GM23338 (cell line): ENCODE measurements around the gene HERC4. TPM values are rescaled to one million over a fixed set of nuclear protein-coding genes. Genes with fewer than 3 reads are reported as not detected.

Source experiments
- ATAC-seq: fragments of 200-7000 bp; cut with Tn5 transposase; 3 replicates; pipeline ENCODE4 v1.9.1; 2020
- DNase-seq: peaks from one replicate; pipeline ENCODE4 v3.0.0-alpha.2; 2015; ENCODE audit warnings: low spot score
- H2AFZ ChIP-seq: fragments of 200-600 bp; sonication (generic); 2 replicates; pipeline ENCODE4 v1.8.0; 2016; ENCODE audit warnings: antibody characterized with exemption, mild to moderate bottlenecking, moderate library complexity
- H3F3A ChIP-seq: fragments of 200-600 bp; sonication (generic); replicated peaks from 2 replicates; pipeline ENCODE4 v1.8.0; 2017; ENCODE audit warnings: antibody characterized with exemption, mixed run types, low read depth
- H3K27ac ChIP-seq: fragments of 200-600 bp; sonication (generic); 2 replicates; pipeline ENCODE4 v1.6.1; 2016; ENCODE audit warnings: low read depth
- H3K27me3 ChIP-seq: fragments of 200-600 bp; sonication (generic); 2 replicates; pipeline ENCODE4 v1.8.0; 2016; ENCODE audit warnings: mild to moderate bottlenecking, mixed run types, moderate library complexity; ENCODE audit not compliant: insufficient read depth
- H3K36me3 ChIP-seq: fragments of 200-600 bp; sonication (generic); 2 replicates; pipeline ENCODE4 v1.8.0; 2016; ENCODE audit warnings: mild to moderate bottlenecking; ENCODE audit not compliant: insufficient read depth
- H3K4me1 ChIP-seq: fragments of 200-600 bp; sonication (generic); 2 replicates; pipeline ENCODE4 v1.8.0; 2016; ENCODE audit warnings: mild to moderate bottlenecking, moderate library complexity; ENCODE audit not compliant: insufficient read depth
- H3K4me2 ChIP-seq: fragments of 200-600 bp; sonication (generic); 2 replicates; pipeline ENCODE4 v1.7.1; 2017; ENCODE audit warnings: mixed run types
- H3K4me3 ChIP-seq: fragments of 200-600 bp; sonication (generic); 2 replicates; pipeline ENCODE4 v1.6.1; 2016; ENCODE audit warnings: mixed run types
- H3K79me2 ChIP-seq: fragments of 200-600 bp; sonication (generic); replicated peaks from 2 replicates; pipeline ENCODE4 v1.8.0; 2017; ENCODE audit warnings: mild to moderate bottlenecking; ENCODE audit not compliant: insufficient read depth
- H3K9me2 ChIP-seq: fragments of 200-600 bp; sonication (generic); 2 replicates; pipeline ENCODE4 v1.8.0; 2017; ENCODE audit not compliant: insufficient read depth
- H4K20me1 ChIP-seq: fragments of 200-600 bp; sonication (generic); replicated peaks from 2 replicates; pipeline ENCODE4 v1.8.0; 2017; ENCODE audit warnings: mild to moderate bottlenecking; ENCODE audit not compliant: insufficient read depth
- H3K27ac Mint-ChIP-seq: 2 replicates; pipeline ENCODE4 v1.8.0; 2020; ENCODE audit warnings: inconsistent platforms, mild to moderate bottlenecking, moderate library complexity, mixed read lengths
- H3K27me3 Mint-ChIP-seq: 3 replicates; pipeline ENCODE4 v1.8.0; 2022; ENCODE audit warnings: low read depth, mild to moderate bottlenecking, moderate library complexity, mixed read lengths, inconsistent platforms; ENCODE audit not compliant: insufficient read depth, poor library complexity
- H3K36me3 Mint-ChIP-seq: 3 replicates; pipeline ENCODE4 v1.8.0; 2021; ENCODE audit warnings: low read depth, mild to moderate bottlenecking, inconsistent platforms, moderate library complexity, mixed read lengths
- H3K4me1 Mint-ChIP-seq: 3 replicates; pipeline ENCODE4 v1.8.0; 2020; ENCODE audit warnings: mild to moderate bottlenecking, inconsistent platforms, mixed read lengths
- H3K4me3 Mint-ChIP-seq: 3 replicates; pipeline ENCODE4 v1.8.0; 2021; ENCODE audit warnings: moderate library complexity, mild to moderate bottlenecking, inconsistent platforms, mixed read lengths
- H3K9me3 Mint-ChIP-seq: 3 replicates; pipeline ENCODE4 v1.8.0; 2020; ENCODE audit warnings: moderate library complexity, mild to moderate bottlenecking, inconsistent platforms, mixed read lengths
- CREB1 ChIP-seq: fragments of 250-450 bp; sonication (Bioruptor Pico); IDR thresholded peaks from 2 replicates; pipeline ENCODE4 v1.5.0; 2020; ENCODE audit warnings: low read depth, mild to moderate bottlenecking, moderate library complexity
- CTCF ChIP-seq, 2 experiments: fragments of 200-600 bp in 1 of 2; sonication (generic) in 1 of 2; conservative IDR thresholded peaks; 2 replicates each; pipeline versions ENCODE4 v1.5.1 to v1.6.1; 2016 to 2017; ENCODE audit warnings: antibody characterized with exemption in 2 of 2, low read depth in 2 of 2, mild to moderate bottlenecking in 2 of 2, moderate library complexity in 1 of 2
- EZH2 ChIP-seq: fragments of 200-600 bp; sonication (generic); IDR thresholded peaks from one replicate; pipeline ENCODE4 v1.8.0; 2017; ENCODE audit warnings: antibody characterized with exemption, mild to moderate bottlenecking, low read depth; ENCODE audit not compliant: unreplicated experiment
- EZH2phosphoT487 ChIP-seq: fragments of 200-600 bp; sonication (generic); IDR thresholded peaks from one replicate; pipeline ENCODE4 v1.8.1; 2018; ENCODE audit warnings: antibody characterized with exemption; ENCODE audit not compliant: unreplicated experiment
- JUNB ChIP-seq: IDR thresholded peaks from one replicate; pipeline ENCODE4 v1.6.1; 2016; ENCODE audit warnings: antibody characterized with exemption; ENCODE audit not compliant: unreplicated experiment
- NANOG ChIP-seq: IDR thresholded peaks from 2 replicates; pipeline ENCODE4 v1.6.1; 2016; ENCODE audit warnings: antibody characterized with exemption, borderline replicate concordance
- POLR2AphosphoS5 ChIP-seq: IDR thresholded peaks from 2 replicates; pipeline ENCODE4 v1.6.1; 2016; ENCODE audit warnings: antibody characterized with exemption, low read depth
- STAT1 ChIP-seq: IDR thresholded peaks from one replicate; pipeline ENCODE4 v1.6.1; 2016; ENCODE audit warnings: antibody characterized with exemption; ENCODE audit not compliant: unreplicated experiment
- ZNF114 ChIP-seq: fragments of 250-450 bp; sonication (Bioruptor Pico); IDR thresholded peaks from 2 replicates; pipeline ENCODE4 v1.5.0; 2020; ENCODE audit warnings: mild to moderate bottlenecking, moderate library complexity
- ZNF331 ChIP-seq: fragments of 250-450 bp; sonication (Bioruptor Pico); IDR thresholded peaks from 2 replicates; pipeline ENCODE4 v1.5.0; 2020; ENCODE audit warnings: low read depth, mild to moderate bottlenecking, moderate library complexity
- polyA plus RNA-seq: library from polyadenylated mRNA; unstranded; fragments of >200 nt; fragmentation: Nextera tagmentation; extraction: Ambion mirVana; gene quantifications from 2 replicates; pipeline ENCODE4 v1.2.1, GENCODE V29; 2016
- total RNA-seq: library from RNA; depleted of rRNA; stranded (reverse); fragments of >200 nt; shearing (Covaris generic); gene quantifications from 2 replicates; pipeline ENCODE4 v1.2.3, GENCODE V29; 2014
- TF ChIP-seq, protein P1 (sequence below): IDR thresholded peaks from one replicate; pipeline ENCODE4 v1.6.1; 2018; ENCODE audit warnings: antibody characterized with exemption; ENCODE audit not compliant: unreplicated experiment
- TF ChIP-seq, protein P2 (sequence below): IDR thresholded peaks from 2 replicates; pipeline ENCODE4 v1.6.1; 2016; ENCODE audit warnings: antibody characterized with exemption
- TF ChIP-seq, protein P3 (sequence below): fragments of 250-450 bp; sonication (Bioruptor Pico); IDR thresholded peaks from 2 replicates; pipeline ENCODE4 v1.5.0; 2020; ENCODE audit warnings: mild to moderate bottlenecking, moderate library complexity

HERC4 gene
- total and polyA plus RNA-seq, 2 experiments from 2014 or later: 20.1 to 67.2 TPM

- no peaks in the 10 kb centered on the region for H4K20me1 ChIP-seq
- H3K9me2 ChIP-seq: no peaks in the 10 kb centered on the region
- no peak for TF ChIP-seq ZNF331
- TF ChIP-seq, protein P1, sequence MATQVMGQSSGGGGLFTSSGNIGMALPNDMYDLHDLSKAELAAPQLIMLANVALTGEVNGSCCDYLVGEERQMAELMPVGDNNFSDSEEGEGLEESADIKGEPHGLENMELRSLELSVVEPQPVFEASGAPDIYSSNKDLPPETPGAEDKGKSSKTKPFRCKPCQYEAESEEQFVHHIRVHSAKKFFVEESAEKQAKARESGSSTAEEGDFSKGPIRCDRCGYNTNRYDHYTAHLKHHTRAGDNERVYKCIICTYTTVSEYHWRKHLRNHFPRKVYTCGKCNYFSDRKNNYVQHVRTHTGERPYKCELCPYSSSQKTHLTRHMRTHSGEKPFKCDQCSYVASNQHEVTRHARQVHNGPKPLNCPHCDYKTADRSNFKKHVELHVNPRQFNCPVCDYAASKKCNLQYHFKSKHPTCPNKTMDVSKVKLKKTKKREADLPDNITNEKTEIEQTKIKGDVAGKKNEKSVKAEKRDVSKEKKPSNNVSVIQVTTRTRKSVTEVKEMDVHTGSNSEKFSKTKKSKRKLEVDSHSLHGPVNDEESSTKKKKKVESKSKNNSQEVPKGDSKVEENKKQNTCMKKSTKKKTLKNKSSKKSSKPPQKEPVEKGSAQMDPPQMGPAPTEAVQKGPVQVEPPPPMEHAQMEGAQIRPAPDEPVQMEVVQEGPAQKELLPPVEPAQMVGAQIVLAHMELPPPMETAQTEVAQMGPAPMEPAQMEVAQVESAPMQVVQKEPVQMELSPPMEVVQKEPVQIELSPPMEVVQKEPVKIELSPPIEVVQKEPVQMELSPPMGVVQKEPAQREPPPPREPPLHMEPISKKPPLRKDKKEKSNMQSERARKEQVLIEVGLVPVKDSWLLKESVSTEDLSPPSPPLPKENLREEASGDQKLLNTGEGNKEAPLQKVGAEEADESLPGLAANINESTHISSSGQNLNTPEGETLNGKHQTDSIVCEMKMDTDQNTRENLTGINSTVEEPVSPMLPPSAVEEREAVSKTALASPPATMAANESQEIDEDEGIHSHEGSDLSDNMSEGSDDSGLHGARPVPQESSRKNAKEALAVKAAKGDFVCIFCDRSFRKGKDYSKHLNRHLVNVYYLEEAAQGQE: no peak
- TF ChIP-seq NANOG: no peak
- TF ChIP-seq, protein P2, sequence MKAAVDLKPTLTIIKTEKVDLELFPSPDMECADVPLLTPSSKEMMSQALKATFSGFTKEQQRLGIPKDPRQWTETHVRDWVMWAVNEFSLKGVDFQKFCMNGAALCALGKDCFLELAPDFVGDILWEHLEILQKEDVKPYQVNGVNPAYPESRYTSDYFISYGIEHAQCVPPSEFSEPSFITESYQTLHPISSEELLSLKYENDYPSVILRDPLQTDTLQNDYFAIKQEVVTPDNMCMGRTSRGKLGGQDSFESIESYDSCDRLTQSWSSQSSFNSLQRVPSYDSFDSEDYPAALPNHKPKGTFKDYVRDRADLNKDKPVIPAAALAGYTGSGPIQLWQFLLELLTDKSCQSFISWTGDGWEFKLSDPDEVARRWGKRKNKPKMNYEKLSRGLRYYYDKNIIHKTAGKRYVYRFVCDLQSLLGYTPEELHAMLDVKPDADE: no peak
- TF ChIP-seq CTCF (conservative IDR thresholded peaks at IDR 0.05; ENCODE audit: low read depth in 2 of 2): no peak
- TF ChIP-seq EZH2: no peak
- no peak for TF ChIP-seq EZH2phosphoT487
- TF ChIP-seq ZNF114: no peak
- TF ChIP-seq CREB1: no peak
- TF ChIP-seq JUNB: no peak
- TF ChIP-seq, protein P3, sequence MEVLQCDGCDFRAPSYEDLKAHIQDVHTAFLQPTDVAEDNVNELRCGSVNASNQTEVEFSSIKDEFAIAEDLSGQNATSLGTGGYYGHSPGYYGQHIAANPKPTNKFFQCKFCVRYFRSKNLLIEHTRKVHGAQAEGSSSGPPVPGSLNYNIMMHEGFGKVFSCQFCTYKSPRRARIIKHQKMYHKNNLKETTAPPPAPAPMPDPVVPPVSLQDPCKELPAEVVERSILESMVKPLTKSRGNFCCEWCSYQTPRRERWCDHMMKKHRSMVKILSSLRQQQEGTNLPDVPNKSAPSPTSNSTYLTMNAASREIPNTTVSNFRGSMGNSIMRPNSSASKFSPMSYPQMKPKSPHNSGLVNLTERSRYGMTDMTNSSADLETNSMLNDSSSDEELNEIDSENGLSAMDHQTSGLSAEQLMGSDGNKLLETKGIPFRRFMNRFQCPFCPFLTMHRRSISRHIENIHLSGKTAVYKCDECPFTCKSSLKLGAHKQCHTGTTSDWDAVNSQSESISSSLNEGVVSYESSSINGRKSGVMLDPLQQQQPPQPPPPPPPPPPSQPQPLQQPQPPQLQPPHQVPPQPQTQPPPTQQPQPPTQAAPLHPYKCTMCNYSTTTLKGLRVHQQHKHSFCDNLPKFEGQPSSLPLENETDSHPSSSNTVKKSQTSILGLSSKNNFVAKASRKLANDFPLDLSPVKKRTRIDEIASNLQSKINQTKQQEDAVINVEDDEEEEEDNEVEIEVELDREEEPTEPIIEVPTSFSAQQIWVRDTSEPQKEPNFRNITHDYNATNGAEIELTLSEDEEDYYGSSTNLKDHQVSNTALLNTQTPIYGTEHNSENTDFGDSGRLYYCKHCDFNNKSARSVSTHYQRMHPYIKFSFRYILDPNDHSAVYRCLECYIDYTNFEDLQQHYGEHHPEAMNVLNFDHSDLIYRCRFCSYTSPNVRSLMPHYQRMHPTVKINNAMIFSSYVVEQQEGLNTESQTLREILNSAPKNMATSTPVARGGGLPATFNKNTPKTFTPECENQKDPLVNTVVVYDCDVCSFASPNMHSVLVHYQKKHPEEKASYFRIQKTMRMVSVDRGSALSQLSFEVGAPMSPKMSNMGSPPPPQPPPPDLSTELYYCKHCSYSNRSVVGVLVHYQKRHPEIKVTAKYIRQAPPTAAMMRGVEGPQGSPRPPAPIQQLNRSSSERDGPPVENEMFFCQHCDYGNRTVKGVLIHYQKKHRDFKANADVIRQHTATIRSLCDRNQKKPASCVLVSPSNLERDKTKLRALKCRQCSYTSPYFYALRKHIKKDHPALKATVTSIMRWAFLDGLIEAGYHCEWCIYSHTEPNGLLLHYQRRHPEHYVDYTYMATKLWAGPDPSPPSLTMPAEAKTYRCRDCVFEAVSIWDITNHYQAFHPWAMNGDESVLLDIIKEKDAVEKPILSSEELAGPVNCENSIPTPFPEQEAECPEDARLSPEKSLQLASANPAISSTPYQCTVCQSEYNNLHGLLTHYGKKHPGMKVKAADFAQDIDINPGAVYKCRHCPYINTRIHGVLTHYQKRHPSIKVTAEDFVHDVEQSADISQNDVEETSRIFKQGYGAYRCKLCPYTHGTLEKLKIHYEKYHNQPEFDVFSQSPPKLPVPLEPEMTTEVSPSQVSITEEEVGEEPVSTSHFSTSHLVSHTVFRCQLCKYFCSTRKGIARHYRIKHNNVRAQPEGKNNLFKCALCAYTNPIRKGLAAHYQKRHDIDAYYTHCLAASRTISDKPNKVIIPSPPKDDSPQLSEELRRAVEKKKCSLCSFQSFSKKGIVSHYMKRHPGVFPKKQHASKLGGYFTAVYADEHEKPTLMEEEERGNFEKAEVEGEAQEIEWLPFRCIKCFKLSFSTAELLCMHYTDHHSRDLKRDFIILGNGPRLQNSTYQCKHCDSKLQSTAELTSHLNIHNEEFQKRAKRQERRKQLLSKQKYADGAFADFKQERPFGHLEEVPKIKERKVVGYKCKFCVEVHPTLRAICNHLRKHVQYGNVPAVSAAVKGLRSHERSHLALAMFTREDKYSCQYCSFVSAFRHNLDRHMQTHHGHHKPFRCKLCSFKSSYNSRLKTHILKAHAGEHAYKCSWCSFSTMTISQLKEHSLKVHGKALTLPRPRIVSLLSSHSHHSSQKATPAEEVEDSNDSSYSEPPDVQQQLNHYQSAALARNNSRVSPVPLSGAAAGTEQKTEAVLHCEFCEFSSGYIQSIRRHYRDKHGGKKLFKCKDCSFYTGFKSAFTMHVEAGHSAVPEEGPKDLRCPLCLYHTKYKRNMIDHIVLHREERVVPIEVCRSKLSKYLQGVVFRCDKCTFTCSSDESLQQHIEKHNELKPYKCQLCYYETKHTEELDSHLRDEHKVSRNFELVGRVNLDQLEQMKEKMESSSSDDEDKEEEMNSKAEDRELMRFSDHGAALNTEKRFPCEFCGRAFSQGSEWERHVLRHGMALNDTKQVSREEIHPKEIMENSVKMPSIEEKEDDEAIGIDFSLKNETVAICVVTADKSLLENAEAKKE: no peak
- no peak for TF ChIP-seq POLR2AphosphoS5
- TF ChIP-seq STAT1: no peak
- H3K36me3 ChIP-seq: no peaks in the 10 kb centered on the region
- Mint-ChIP-seq H3K4me3 (no peak overlapping the region), H3K27ac (peak overlapping the region; percentile 16), H3K36me3 (no peaks in the 10 kb centered on the region), H3K4me1 (peaks cover 18% of the 10 kb centered on the region), H3K9me3 (no peaks in the 10 kb centered on the region), H3K27me3 (peaks cover 2% of the 10 kb centered on the region)
- no peaks in the 10 kb centered on the region for H3K79me2 ChIP-seq
- ATAC-seq: peak; percentile 82
- H3K4me2 ChIP-seq: 0 out of 2 replicates have a peak overlapping the region, but pooled peaks have one; percentile 2
- H3K4me1 ChIP-seq: peaks cover 17% of the 10 kb centered on the region
- peak overlapping the region; percentile 73 for H2AFZ ChIP-seq
- peak; percentile 42 for DNase-seq
- no peak overlapping the region for H3K4me3 ChIP-seq
- 0 out of 2 replicates have a peak overlapping the region, but pooled peaks have one; percentile 20 for H3K27ac ChIP-seq
- H3F3A ChIP-seq: no peaks in the 10 kb centered on the region
- H3K27me3 ChIP-seq: no peaks in the 10 kb centered on the region
These were observed 12.8 kb upstream of the HERC4 start for GRCh38 chr10:68087685-68088401.
